Left ventricle myocardium superior (tissue), 1 donor: Measurements from ENCODE around the gene SEMA4F. TPM values are rescaled to one million over a fixed set of nuclear protein-coding genes. Genes with fewer than 3 reads are reported as not detected.

Source experiments
- ATAC-seq: fragments of 200-7000 bp; cut with Tn5 transposase; one replicate; pipeline ENCODE4 v1.9.1; 2020; ENCODE audit warnings: mild to moderate bottlenecking, moderate library complexity
- DNase-seq: peaks from one replicate; pipeline ENCODE4 v3.0.0-alpha.2; 2020
- intact Hi-C: fragments of 100-400 bp; cut with micrococcal nuclease; formaldehyde crosslinking; loops from one replicate; pipeline ENCODE4 v1.11.0; 2022
- total RNA-seq: library from RNA; stranded (reverse); fragmentation: NEBNext Ultra II Directional; extraction: Animal tissue kit (Norgen Biotek cat#: 25700); gene quantifications from one replicate; pipeline ENCODE4 v1.2.1, GENCODE V29; 2021
- donor health status: DM: no; HTN: yes; CAD: no; lungs with severe emphysema.

Gene SEMA4F
- total RNA-seq, 1 donor from 2014 or later: 3.4 TPM

DNA sequence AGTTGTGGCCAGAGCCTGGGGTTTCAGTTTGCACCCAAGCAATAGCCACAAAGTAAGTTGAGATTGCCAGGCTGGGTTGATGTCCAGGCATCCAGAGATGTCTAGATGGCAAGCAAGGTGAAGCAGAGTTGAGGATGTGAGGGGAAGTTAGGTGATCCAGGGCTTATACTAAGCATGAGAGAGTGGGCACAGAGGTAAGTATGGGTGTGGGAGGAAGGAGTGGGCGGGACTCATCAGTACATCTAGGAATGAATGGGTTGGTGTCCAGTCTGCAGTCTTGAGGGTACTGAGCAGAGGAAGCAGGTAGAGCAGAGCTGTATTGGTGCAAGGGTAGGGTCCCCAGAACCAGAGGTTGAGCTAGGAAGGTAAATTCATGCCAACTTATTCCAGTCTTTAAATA lies 1.5 kb downstream of the SEMA4F start:
- DNase-seq (no peak), ATAC-seq (no peak)
- intact Hi-C loops: no loop called here

DNA sequence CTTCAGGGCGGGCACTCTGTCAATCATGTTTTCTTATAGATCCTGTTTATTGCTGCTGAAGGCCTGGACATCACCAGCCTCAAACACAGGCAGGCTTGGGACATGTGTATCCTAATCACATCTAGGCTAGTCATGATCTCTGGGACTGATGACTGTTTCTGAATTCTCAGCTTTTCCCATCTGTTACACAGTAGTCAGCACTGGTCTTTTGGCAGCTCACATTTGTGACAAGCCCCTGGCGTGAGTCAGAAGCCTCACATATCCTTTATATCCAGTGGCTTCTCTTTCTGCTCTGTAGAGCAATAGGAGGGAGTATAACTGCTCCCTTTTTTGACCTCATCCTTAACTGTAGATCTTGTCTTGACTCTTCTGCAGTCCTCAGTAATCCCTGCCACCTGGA lies 4.5 kb downstream of the SEMA4F start:
- intact Hi-C loops: no loop called here
- DNase-seq: no peak
- no peak for ATAC-seq

DNA sequence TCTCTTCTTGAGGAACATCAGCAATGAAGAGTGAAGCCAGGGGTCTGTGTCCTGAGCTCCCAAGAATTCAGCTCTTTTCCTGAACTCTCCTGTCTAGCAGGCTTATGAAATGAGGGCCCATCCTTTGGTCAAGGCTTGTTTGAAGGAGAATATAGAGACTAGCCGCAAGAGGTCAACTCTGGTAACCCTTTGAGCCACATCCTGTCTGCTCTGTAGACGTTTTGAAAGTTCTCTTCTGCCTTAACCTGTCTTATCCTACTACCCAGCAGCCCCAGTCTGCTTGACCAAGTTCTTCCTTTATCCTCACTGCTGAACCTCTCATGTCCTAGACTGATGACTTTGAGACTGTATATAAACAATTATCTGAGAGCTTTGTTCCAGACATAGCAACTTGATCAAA lies 5.4 kb downstream of the SEMA4F start:
- intact Hi-C loops: no loop called here
- ATAC-seq (no peak), DNase-seq (no peak)

DNA sequence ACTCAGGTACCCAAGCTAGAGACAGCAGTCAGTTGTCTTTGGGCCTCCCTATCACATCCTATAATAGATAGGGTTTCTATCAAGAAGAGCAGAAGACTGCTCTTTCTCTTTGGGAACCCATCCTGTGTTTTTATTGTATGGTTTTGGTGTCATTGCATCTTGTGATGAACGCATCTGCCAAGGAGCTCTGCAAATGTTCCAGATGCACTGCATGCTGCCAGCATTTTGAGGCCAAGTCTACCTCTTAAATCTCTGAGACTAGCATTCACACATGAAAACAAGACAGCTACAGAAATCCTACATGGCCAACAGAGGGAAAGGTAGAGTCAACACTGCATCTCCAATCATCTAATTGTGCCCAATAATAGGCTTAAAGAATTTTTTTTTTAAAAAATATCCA lies 14.0 kb downstream of the SEMA4F start:
- DNase-seq: no peak
- no peak for ATAC-seq
- intact Hi-C loops: no loop called here

DNA sequence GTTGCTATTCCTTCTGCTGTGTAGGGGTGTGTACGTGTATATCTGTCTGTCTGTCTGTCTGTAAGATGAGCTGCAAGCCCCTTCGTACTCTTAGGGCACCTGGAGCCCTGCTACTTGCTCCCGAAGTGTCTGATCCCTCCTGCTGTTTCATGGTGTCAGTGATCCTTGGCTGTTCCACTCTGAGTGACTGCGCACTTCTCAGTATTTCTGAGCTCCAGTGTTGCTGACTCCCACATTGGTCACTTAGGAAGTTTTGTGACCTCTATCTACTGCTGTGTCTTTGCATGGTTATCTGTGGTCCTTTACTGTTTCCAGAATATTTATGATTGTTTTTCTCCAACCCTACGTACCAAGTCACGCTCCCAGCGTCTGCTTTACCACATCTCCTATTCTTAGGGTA lies 16.2 kb downstream of the SEMA4F start:
- DNase-seq (no peak), ATAC-seq (no peak)
- intact Hi-C loops: no loop called here

DNA sequence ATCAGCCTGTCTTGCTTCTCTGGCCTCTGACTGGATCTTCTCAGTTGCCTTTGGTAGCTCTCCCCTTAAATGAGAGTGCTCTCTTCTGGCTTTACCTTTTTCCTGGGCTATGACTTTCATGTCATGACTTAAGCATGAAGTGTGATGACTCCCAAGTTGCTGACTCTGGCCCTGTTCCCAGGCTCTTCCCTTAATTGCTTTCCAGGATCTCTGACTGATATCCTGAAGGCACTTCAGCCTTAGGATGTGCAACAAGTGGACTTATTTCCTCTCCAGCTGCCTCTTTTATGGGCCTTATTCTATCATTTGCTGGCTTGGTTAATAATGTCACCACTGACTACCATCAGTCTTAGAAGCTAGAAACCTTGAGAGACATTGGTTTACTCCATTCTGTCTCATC lies 17.4 kb downstream of the SEMA4F start:
- intact Hi-C loops: no loop called here
- DNase-seq (no peak), ATAC-seq (no peak)

DNA sequence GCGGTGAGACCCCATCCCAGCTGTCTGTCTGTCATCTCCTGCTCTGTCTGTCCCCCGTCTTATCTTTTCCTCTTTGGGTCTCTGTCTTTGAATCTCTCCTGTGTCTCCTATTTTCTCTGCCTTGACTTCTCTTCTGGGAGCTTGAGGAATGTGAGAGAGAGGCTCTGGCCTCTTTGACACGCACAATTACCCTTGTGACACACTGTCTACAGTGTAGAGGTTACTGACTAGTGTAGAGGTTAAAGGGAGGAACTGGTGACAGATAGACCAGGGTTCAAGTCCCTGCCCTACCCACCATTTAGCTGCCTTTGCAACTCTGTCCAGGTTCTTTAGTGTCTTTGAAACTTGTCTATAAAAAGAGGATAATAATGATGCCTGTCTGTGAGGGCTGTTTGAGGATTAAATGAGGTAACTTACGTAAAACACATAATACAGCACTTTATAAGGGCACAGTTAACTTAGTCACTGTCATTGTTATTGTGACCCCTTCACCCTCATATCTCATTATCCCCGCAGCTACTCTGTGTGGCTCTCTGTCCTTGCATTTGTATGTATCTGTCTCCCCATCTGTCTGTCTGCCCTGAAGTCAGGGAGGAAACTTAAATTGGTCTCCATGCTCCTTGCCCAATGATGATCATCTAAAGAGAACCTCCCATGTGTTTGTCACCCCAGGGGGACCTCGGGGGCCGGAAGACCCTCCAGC lies 19.9 kb downstream of the SEMA4F start:
- DNase-seq: no peak
- intact Hi-C loops: no loop called here
- no peak for ATAC-seq

DNA sequence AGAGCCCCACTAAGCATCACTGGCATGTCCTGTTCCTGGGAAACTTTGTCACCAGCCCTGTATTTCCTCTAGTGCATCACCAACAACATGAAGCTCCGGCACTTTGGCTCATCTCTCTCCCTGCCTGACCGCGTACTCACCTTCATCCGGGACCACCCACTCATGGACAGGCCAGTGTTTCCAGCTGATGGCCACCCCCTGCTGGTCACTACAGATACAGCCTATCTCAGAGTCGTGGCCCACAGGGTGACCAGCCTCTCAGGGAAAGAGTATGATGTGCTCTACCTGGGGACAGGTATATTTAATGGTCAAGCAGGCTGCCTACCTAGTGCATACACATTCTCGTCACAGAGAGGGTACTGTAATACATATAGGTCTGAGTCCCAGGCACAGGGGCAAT lies 21.0 kb downstream of the SEMA4F start:
- DNase-seq (no peak), ATAC-seq (no peak)
- intact Hi-C loops: no loop called here

DNA sequence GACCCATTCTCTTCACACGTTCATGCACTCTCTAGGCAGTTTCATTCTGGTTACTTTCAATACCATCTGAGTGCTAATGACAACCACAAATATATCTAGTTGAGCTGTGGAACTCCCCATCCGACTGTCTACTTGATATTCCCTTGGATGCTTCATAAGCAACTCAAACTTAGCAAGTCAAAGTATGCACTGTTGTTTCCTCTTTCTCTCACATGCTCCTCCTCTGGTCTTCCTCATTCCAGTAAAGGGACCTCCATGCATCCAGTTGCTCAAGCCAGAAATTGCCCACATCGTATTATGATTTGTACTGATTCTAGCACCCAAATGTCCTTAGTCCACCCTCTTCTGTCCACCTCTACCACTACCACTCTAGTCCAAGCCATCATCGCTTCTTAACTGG lies 22.3 kb downstream of the SEMA4F start:
- intact Hi-C loops: no loop called here
- DNase-seq (no peak), ATAC-seq (no peak)

DNA sequence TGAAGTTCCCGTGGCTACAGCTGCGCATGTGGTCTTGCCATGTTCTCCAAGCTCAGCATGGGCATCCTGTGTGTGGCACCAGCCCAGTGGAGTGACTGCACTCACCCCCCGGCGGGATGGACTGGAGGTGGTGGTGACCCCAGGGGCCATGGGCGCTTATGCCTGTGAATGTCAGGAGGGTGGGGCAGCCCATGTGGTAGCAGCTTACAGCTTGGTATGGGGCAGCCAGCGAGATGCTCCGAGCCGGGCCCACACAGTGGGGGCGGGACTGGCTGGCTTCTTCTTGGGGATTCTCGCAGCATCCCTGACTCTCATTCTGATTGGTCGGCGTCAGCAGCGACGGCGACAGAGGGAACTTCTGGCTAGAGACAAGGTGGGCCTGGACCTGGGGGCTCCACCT lies 25.6 kb downstream of the SEMA4F start:
- DNase-seq: no peak
- intact Hi-C loops: no loop called here
- no peak for ATAC-seq

DNA sequence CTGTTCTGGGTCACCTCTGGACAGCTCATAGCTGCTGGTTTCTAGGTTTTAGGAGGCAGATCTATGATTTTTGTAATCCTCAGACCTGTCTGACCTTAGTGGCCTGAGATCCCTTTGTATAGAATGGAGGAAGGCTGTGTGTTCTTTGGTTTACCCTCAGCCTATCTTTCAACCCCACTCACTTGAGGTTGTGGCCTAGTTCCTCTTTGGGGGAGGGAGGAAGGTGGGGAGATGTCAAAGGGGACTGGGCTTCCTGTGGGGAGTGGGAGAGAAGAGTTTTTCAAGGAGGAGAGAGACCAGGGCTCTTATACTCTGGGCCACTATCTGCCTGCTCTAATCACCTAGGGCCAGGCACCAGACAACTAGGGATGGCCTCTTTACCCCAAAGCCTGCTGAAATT lies 28.5 kb downstream of the SEMA4F start:
- no peak for DNase-seq
- intact Hi-C loops: no loop called here
- no peak for ATAC-seq

DNA sequence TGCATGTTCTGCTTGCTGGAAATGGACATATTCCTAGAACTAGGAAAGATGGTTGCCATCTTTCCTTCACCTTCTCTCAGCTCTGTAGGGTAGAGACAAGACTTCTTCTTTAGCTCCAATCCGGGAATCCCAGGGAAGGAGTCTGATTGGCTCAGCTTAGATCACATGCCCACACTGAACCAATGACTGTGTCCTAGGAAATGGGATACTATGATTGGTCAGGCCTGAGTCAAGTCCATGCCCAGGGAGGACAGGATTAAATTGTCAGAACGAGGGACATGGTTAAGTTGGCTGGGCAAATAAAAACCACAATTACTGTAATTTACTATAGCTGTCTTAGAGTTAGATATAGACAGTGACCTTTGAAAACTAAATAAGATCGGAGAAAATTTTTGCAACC lies 31.4 kb downstream of the SEMA4F start:
- ATAC-seq: no peak
- DNase-seq: no peak
- intact Hi-C loops: no loop called here

DNA sequence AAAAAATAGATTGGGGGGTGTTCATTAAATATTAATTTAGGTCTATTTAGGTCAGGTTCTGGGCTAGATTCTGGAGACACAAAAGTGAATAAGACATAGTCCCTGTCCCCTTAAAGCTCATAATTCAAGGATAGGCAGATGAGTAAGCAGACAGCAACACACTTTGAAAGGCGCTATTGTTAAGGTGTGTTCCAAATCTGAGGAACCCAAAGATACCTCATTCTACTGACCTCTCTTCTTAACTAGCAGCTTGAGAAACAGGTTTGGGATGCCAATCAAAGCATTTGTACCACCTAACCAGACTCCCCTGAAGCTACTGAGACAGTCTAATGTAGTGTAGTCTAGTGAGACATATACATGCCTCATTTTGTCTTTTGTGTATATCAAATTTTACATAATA lies 34.8 kb downstream of the SEMA4F start:
- ATAC-seq: no peak
- intact Hi-C loops: no loop called here
- DNase-seq: no peak

DNA sequence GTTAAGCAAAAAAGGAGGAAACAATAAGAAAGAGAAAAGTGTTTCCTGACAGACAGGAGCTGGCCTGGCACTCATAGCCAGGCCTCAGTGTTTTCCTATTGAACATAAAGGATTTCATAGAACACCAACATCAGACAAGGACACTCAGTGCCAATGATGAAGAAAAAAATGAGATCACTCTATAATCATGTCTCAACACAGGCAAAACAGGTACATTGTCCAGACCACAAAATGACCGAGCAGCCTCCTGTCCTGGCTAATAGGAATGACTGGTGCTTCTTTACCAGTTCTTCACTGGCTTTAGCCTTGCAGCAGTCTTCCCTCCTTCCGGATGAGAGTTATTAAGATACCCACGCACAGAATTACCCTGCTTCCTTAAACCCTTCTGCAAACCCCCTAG lies 35.6 kb downstream of the SEMA4F start:
- DNase-seq (no peak), ATAC-seq (no peak)
- intact Hi-C loops: no loop called here

DNA sequence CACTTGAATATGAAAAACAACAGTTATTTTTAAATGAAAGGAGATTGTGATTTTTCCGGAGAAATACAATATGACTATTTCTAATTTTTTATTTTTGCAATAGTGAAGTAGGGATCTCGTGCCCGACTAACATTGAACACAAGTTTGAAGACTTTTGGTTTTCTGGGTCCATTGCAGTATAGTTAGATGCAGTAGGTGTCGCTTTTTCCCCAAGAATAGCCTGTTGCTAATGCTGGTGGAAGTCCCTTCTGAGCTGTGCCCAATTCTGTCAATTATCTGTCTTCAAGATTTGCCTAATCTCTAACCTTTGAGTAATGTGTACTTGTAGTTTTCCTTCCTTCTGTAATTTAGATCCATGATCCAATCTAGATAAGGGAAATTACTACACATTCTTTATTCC lies 36.5 kb downstream of the SEMA4F start:
- DNase-seq (no peak), ATAC-seq (peak; percentile 65)
- intact Hi-C loops: no loop called here

DNA sequence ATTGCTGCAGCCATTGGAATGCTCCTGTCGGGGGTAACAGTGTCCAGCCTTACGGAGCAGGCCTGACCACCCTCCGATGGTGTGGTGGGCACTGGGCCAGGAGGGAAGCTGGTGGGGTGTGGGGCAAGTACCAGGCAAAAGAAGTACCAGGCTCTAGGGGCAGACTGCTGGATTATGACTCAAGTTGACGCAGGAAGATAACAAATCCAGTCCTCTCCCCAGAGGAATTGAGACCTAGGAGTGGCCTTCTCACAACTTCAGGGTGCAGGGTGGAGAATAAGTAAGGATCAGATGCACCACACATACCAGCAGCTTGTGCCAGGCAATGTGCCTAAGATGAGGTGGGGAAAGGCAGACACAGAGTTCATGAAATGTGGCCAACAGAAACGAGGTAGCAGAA lies 37.9 kb downstream of the SEMA4F start:
- DNase-seq: no peak
- intact Hi-C loops: no loop called here
- ATAC-seq: no peak

DNA sequence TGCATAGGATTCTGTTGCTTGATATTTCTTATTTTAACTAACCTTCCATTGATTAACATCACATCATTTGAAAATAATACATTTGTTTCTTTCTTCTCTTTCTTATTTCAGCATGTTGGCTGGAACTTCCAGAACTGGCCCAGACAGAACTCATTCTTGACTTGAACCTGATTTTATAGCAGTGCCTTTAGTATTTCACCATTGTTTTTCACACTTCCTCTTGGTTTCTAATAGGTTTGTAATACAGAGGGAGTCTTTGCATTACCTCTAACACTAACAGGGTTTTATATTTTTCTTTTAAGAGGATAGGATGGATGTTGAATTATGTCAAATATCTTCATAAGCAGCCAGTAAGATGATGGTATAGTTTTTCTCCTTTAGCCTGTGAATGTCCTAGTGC lies 39.2 kb downstream of the SEMA4F start:
- no peak for ATAC-seq
- intact Hi-C loops: no loop called here
- DNase-seq: no peak

DNA sequence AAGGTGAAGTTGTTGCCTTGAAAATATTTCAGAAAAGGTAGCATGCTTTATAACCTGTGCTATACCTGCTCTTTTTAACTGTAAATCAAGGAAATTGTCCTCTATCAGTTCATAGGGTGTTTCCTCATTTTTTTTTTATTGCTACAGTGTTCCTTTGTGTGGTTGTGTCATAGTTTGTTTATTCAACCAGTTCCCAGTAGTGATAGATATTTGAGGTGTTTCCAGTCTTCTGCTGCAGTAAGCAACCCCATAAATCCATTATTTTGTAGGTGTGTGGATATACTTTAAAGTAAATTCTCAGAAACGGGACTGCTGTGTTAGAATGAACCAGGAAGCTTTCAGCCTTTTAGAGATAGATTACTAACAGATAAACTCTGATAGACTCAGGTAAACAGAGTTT lies 39.6 kb downstream of the SEMA4F start:
- no peak for DNase-seq
- ATAC-seq: no peak
- intact Hi-C loops: no loop called here

DNA sequence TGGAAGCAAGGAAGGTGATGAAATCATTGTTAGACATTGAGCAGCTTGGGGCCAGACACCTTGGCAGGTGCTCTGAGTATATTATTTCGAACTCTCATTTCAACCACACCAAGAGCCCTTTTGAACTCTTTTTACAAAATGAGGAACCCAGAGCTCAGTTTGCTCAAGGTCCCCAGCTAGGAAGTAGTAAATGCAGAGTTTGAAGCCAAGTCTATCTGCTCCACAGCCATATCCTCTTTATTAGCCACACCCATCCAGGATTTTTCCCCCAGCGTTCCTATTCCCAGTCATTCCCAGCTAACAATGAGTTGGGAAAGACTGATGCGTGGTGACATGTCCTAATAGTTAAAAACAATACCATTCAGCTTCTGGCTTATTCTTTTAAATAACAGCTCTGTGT lies 40.2 kb downstream of the SEMA4F start:
- DNase-seq: no peak
- no peak for ATAC-seq
- intact Hi-C loops: no loop called here

DNA sequence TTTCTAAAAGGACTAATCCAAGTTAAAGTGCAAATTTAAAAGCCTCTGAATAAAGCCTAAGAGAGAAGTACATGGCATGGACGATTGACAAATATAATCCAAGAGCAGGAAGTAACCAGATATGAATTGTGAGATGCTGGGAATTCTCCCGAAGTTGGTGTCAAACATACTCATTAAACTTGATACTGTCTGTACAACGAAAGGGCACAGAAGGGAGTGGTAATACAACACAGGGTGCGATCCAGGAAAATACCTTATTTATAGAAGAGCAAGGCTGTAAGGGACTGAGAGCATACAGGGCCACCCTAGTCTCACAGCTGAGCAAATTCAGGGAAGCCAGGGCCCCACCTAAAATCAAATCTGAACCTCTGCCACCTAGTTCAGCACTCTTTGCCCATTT lies 41.6 kb downstream of the SEMA4F start:
- intact Hi-C loops: no loop called here
- ATAC-seq: no peak
- no peak for DNase-seq

DNA sequence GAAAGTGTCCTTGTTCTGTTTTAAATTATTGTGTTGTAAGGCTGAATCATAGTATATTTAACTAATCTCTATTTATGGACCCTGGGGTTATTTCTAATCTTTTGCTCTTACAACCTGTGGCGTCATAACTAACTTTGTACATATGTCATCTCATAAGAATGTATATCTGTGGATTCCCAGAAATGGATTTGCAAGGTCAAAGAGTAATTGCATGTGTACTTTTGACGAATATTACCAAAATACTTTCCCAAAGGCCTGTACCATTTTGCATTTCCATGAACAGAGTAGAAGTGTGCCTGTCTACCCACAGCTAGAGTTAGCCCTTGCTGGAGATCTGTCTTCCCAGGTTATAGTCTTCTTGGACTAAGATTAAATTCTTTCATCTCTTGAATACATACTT lies 42.8 kb downstream of the SEMA4F start:
- DNase-seq: no peak
- no peak for ATAC-seq
- intact Hi-C loops: no loop called here
